HG03439 (cell line): ENCODE data around the gene HERC2.

Source experiments
- ATAC-seq: cut with Tn5 transposase; IDR thresholded peaks from one replicate; pipeline ENCODE4 v1.9.1; 2021; ENCODE audit warnings: mild to moderate bottlenecking, moderate library complexity; ENCODE audit not compliant: unreplicated experiment

Gene HERC2

DNA sequence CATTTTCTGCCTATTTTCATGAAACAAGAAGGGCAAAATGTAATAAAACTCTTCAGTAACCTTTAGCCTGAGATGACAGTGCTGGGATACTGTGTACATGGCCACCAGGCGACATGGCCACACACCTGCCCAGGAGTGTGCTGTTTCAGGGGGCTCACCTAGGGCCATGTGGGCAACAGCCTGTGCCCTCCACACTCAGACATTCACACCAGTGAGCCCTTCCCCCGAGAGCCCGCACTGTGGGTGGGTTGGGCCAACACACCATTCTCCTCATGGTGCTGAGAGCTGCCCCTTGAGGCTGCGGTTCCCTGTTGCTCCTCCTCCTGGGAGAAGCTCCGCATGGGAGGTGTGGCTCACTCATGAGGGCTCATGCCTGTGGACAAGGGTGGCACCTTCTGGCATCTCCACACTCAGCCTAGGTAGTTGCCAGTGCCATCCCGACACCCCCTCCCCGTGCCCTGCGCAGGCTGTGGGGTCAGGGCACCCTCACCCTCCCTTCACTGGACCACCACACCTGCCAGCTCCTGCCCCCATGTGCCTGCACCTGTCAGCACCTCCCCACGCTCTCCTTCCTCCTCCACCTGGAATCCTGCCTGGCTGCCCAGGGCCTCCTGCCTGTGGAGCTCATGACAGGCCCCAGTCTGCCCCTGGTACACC, 242.5 kb downstream of the HERC2 start:
- ATAC-seq = no peak

- no peak for ATAC-seq
Observed at GRCh38 chr15:28078191-28078719, 243.7 kb downstream of the HERC2 start.

DNA sequence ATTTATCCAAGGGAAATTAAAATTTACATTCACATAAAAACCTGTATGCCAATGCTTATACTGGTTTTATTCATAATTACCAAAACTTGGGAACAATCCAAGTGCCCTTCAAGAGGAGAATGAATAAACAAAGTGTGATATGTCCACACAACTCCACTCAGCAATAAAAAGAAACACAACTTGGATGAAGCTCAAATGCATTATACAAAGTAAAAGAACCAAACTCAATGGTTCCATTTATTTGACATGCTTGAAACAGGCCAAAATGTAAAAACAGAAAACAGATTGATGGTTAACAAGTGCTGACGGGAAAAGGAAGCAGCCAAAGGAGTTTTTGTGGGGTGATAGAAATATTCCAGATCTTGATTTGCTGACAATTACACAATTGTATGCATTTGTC, 246.4 kb downstream of the HERC2 start:
- ATAC-seq = no peak

- ATAC-seq = no peak
Observed at GRCh38 chr15:28068930-28069329, 253.0 kb downstream of the HERC2 start.

GRCh38 chr15:28066231-28066630, 255.7 kb downstream of the HERC2 start:
- ATAC-seq = no peak
